Measurements from ENCODE around the gene CEP250.
A peak's percentile ranks its signal among the peaks of the same experiment; 100 is the strongest.

Gene CEP250

GRCh38 chr20:35421322-35421721, 34.1 kb upstream of the CEP250 start:
- H3K27ac ChIP-seq: no peak overlapping the region
- H3K27me3 ChIP-seq (replicated peaks): no peaks in the 10 kb centered on the region
- no peak for DNase-seq
- in situ Hi-C loops (cut with HindIII; ENCODE audit: low pct_ligation_motif_present, low sequenced_read_pairs): no loop called here
- H3K4me3 ChIP-seq (ENCODE audit: low read depth, low read length): no peak overlapping the region
- TF ChIP-seq CTCF (IDR thresholded peaks at IDR 0.05; ENCODE audit: low read depth, low read length, missing control alignments): no peak
- no peaks in the 10 kb centered on the region for H3K36me3 ChIP-seq (replicated peaks)

- no peak for DNase-seq
- Histone ChIP-seq H3K4me3 (ENCODE audit: low read depth, low read length) (no peak overlapping the region), H3K27me3 (replicated peaks) (no peaks in the 10 kb centered on the region), H3K36me3 (replicated peaks) (no peaks in the 10 kb centered on the region), H3K27ac (no peak overlapping the region)
- TF ChIP-seq CTCF (IDR thresholded peaks at IDR 0.05; ENCODE audit: low read depth, low read length, missing control alignments): no peak
- in situ Hi-C loops (cut with HindIII; ENCODE audit: low pct_ligation_motif_present, low sequenced_read_pairs): no loop called here
These were observed 23.6 kb upstream of the CEP250 start for GRCh38 chr20:35431621-35432429.

DNA sequence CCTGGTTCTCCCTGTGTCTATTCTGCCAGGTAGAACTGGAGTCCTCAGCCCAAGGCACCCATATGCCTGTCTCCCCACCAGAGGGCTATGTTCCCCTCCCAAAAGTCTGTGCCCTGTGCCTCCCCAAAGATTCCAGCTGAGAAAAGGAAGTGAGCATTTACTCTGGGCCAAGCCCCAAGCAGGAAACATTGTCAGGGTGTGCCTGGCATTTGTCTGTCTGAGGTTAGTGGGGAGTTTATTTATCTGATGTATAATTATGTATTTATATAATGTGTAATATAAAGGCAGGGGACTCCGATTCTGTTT, 23.0 kb upstream of the CEP250 start:
- H3K4me3 ChIP-seq (ENCODE audit: low read depth, low read length): no peak overlapping the region
- H3K36me3 ChIP-seq (replicated peaks): no peaks in the 10 kb centered on the region
- no peak for DNase-seq
- no peaks in the 10 kb centered on the region for H3K27me3 ChIP-seq (replicated peaks)
- in situ Hi-C loops (cut with HindIII; ENCODE audit: low pct_ligation_motif_present, low sequenced_read_pairs): no loop called here
- no peak overlapping the region for H3K27ac ChIP-seq
- peak; percentile 18 for TF ChIP-seq CTCF (IDR thresholded peaks at IDR 0.05; ENCODE audit: low read depth, low read length, missing control alignments)

DNA sequence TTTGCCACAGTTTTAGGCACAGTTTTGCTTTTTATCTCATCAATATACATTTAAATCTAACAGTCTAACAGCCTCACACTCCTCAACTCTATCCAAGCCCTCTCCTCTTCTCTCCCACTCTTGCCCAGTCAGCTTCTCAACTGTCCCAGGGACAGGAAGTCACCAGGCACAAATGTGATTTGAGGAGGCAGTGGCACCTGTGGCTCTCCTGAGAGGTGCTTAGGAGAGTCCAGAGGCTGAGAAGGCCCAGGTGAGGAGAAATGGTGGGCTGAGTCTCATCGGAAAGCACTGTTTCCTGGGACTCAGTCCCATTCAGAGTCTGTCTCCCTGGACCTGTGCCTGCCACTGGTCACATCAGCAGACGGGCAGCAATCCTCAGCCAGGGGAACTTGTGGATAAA, 22.1 kb upstream of the CEP250 start:
- H3K4me3 ChIP-seq (ENCODE audit: low read depth, low read length): no peak overlapping the region
- H3K36me3 ChIP-seq (replicated peaks): no peaks in the 10 kb centered on the region
- no peak overlapping the region for H3K27ac ChIP-seq
- DNase-seq: no peak
- no peak for TF ChIP-seq CTCF (IDR thresholded peaks at IDR 0.05; ENCODE audit: low read depth, low read length, missing control alignments)
- in situ Hi-C loops (cut with HindIII; ENCODE audit: low pct_ligation_motif_present, low sequenced_read_pairs): no loop called here
- H3K27me3 ChIP-seq (replicated peaks): no peaks in the 10 kb centered on the region

DNA sequence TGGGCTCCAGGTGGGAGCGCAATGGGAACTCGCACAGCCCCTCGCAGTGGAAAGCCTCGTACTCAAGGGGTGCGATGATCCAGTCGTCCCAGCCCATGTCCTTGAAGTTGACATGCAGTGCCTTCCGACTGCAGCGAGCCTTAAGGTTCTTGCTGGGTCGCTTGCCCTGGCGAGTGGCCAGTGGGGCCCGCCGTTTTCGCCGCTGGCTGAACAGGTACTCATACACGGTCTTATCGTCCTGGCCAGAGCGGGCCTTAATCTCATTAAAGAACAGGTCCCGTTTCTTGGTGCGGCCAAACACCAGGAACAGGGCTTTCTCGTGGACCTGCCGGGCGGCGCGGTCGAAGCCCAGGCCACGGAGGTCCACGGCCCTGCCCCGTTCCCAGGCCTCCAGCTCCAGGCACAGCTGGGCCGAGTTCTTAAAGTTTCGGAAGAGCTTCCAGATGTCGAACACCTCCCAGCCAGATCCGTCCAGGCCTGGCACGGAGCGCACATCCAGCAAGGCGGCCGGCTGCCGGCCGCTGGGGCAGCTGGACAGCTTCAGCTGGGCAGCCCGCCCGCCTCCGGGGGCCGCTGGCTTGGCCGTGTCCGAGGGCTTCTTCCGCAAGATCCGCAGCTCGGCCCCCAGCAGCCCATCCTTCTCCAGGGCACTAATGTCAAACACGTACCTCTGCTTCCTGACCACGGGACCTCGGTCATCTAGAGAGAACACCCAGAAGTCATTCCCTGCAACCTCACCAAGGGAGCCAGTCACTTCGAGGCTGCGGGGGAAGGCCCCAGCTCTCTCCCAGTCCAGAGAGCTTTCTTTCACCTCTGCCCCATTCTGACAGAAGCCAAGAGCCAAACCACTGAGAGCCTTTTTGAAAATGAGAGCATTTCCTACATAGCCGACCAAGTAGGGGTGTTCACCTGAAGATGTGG, 21.1 kb upstream of the CEP250 start:
- in situ Hi-C loops (cut with HindIII; ENCODE audit: low pct_ligation_motif_present, low sequenced_read_pairs): no loop called here
- Histone ChIP-seq H3K27me3 (replicated peaks) (no peaks in the 10 kb centered on the region), H3K27ac (no peak overlapping the region), H3K4me3 (ENCODE audit: low read depth, low read length) (no peak overlapping the region), H3K36me3 (replicated peaks) (no peaks in the 10 kb centered on the region)
- DNase-seq: no peak
- TF ChIP-seq CTCF (IDR thresholded peaks at IDR 0.05; ENCODE audit: low read depth, low read length, missing control alignments): no peak
